K562 (cell line): Measurements from ENCODE around the gene TMEM132C. TPM values are rescaled to one million over a fixed set of nuclear protein-coding genes. Genes with fewer than 3 reads are reported as not detected.

Experiments used
- ATAC-seq: fragments of 200-7000 bp; cut with Tn5 transposase; 3 replicates; pipeline ENCODE4 v1.9.1; 2020; ENCODE audit warnings: moderate library complexity
- BruUV-seq: library from RNA; stranded (reverse); fragments of 400-500 nt; replicated peaks from 2 replicates; lab custom pipeline; 2021; lab: Mats Ljungman, UMichigan
- CTCF ChIA-PET: fragments of 300-600 bp; formaldehyde crosslinking; extraction: SDS; loops from one replicate; lab custom pipeline; 2021; ENCODE audit warnings: low intra/inter-chr PET ratio; lab: Yijun Ruan, JAX
- POLR2A ChIA-PET: fragments of 300-600, 350-650 bp; sonication (Branson Sonifier 250); formaldehyde crosslinking; extraction: SDS; loops from one replicate; lab custom pipeline; 2021; ENCODE audit warnings: antibody characterized with exemption, inconsistent platforms; lab: Yijun Ruan, JAX
- DNase-seq, 4 experiments: peaks; one replicate each; pipeline versions ENCODE4 v3.0.0 to v3.0.0-alpha.2; 2011 to 2018; ENCODE audit warnings: low spot score in 3 of 4, mixed read lengths in 3 of 4; ENCODE audit errors: extremely low read depth in 1 of 4
- FAIRE-seq: peaks from 2 replicates; lab custom pipeline; 2011; peaks lifted over from hg19 to GRCh38; lab: Jason Lieb, UNC
- H2AFZ ChIP-seq: 2 replicates; pipeline ENCODE4 v1.6.0; 2011; ENCODE audit warnings: low read depth, low read length, control low read depth, inconsistent platforms
- H3K27ac ChIP-seq: fragments of 200-600 bp; 3 replicates; pipeline ENCODE4 v1.8.0; 2011; ENCODE audit warnings: low read depth, mild to moderate bottlenecking, control low read depth, inconsistent platforms, low read length, moderate library complexity, mixed read lengths; ENCODE audit errors: extremely low read depth
- H3K27me3 ChIP-seq, 2 experiments: fragments of 300-600 bp in 1 of 2; 2 replicates in 1 of 2; 3 replicates in 1 of 2; pipeline versions ENCODE4 v1.6.0 to v1.8.0; 2011; ENCODE audit warnings: inconsistent platforms in 2 of 2, low read length in 2 of 2, mild to moderate bottlenecking in 1 of 2, mixed read lengths in 1 of 2, moderate library complexity in 1 of 2; ENCODE audit not compliant: control insufficient read depth in 2 of 2, insufficient read depth in 2 of 2
- H3K36me3 ChIP-seq: fragments of 300-600 bp; 3 replicates; pipeline ENCODE4 v1.8.0; 2011; ENCODE audit warnings: mild to moderate bottlenecking, low read length, inconsistent platforms; ENCODE audit not compliant: control insufficient read depth, insufficient read depth
- H3K4me1 ChIP-seq, 2 experiments: fragments of 200-600 bp in 1 of 2; replicated peaks in 1 of 2; 2 replicates in 1 of 2; 3 replicates in 1 of 2; pipeline versions ENCODE4 v1.5.1 to v1.8.0; 2011; ENCODE audit warnings: inconsistent platforms in 2 of 2, low read length in 2 of 2, mild to moderate bottlenecking in 1 of 2, mixed read lengths in 1 of 2, moderate library complexity in 1 of 2; ENCODE audit not compliant: control insufficient read depth in 2 of 2, insufficient read depth in 2 of 2
- H3K4me2 ChIP-seq: 2 replicates; pipeline ENCODE4 v1.6.1; 2011; ENCODE audit warnings: low read length, control low read depth, inconsistent platforms, mixed read lengths; ENCODE audit not compliant: insufficient read depth
- H3K4me3 ChIP-seq: fragments of 200-600 bp; sonication (generic), shearing (Covaris generic); 2 replicates; pipeline ENCODE4 v1.5.1; 2016; ENCODE audit warnings: control low read depth, inconsistent platforms
- H3K79me2 ChIP-seq: fragments of 200-600 bp; 3 replicates; pipeline ENCODE4 v1.8.0; 2011; ENCODE audit warnings: low read length, inconsistent platforms; ENCODE audit not compliant: control insufficient read depth, insufficient read depth
- H3K9ac ChIP-seq, 2 experiments: 2 replicates each; pipeline versions ENCODE4 v1.6.0 to v1.6.1; 2011; ENCODE audit warnings: low read depth in 2 of 2, low read length in 2 of 2, control low read depth in 1 of 2, inconsistent platforms in 1 of 2, mild to moderate bottlenecking in 1 of 2, mixed read lengths in 1 of 2; ENCODE audit not compliant: insufficient read depth in 1 of 2
- H3K9me1 ChIP-seq: one replicate; pipeline ENCODE4 v1.6.0; 2011; ENCODE audit warnings: inconsistent platforms, mild to moderate bottlenecking, low read length, moderate library complexity; ENCODE audit not compliant: control insufficient read depth, insufficient read depth
- H3K9me3 ChIP-seq: replicated peaks from 2 replicates; pipeline ENCODE4 v1.5.1; 2011; ENCODE audit warnings: low read depth, low read length, inconsistent platforms; ENCODE audit not compliant: control insufficient read depth, insufficient read depth
- H4K20me1 ChIP-seq: replicated peaks from 2 replicates; pipeline ENCODE4 v1.6.1; 2011; ENCODE audit warnings: low read length, inconsistent platforms, mixed read lengths; ENCODE audit not compliant: control insufficient read depth, insufficient read depth
- BACH1 ChIP-seq: fragments of 200-800 bp; sonication (Bioruptor generic); IDR thresholded peaks from 2 replicates; pipeline ENCODE4 v1.6.1; 2016; ENCODE audit warnings: missing genetic modification characterization, missing compliant biosample characterization
- CREB3L1 ChIP-seq: fragments of 450-650 bp; IDR thresholded peaks from 2 replicates; pipeline ENCODE4 v1.6.1; 2014; ENCODE audit warnings: low read depth, mild to moderate bottlenecking, moderate library complexity, borderline replicate concordance
- HNRNPH1 ChIP-seq: fragments of 200-400 bp; formaldehyde crosslinking; optimal IDR thresholded peaks from 2 replicates; pipeline ENCODE3; 2017; ENCODE audit warnings: low read depth, mild to moderate bottlenecking, low read length, moderate library complexity
- PHB2 ChIP-seq: fragments of 450-650 bp; IDR thresholded peaks from 2 replicates; pipeline ENCODE4 v1.6.1; 2017; ENCODE audit warnings: low read depth
- RNF219 ChIP-seq: fragments of 250-450 bp; sonication (Bioruptor Pico); IDR thresholded peaks from 2 replicates; pipeline ENCODE4 v1.5.0; 2022; ENCODE audit warnings: mild to moderate bottlenecking
- USF2 ChIP-seq: sonication (generic); formaldehyde crosslinking; IDR thresholded peaks from 2 replicates; pipeline ENCODE4 v1.5.0; 2020; ENCODE audit warnings: missing genetic modification reagents
- YY1 ChIP-seq, 3 experiments: IDR thresholded peaks; 2 replicates each; pipeline ENCODE4 v1.6.1; 2011; ENCODE audit warnings: low read length in 2 of 3, mild to moderate bottlenecking in 2 of 3, moderate library complexity in 2 of 3, borderline replicate concordance in 1 of 3, control low read depth in 1 of 3, low read depth in 1 of 3; ENCODE audit not compliant: insufficient read depth in 3 of 3, insufficient replicate concordance in 2 of 3, control insufficient read depth in 1 of 3, insufficient read length in 1 of 3; ENCODE audit errors: extremely low read depth in 1 of 3
- ZNF175 ChIP-seq: fragments of 200-800 bp; sonication (Bioruptor generic); IDR thresholded peaks from 2 replicates; pipeline ENCODE4 v1.6.1; 2016; ENCODE audit warnings: low read depth, mild to moderate bottlenecking, missing genetic modification characterization, missing compliant biosample characterization
- WGBS: fragments of 100-300 bp; shearing (Covaris generic); methylation state at CpG from one replicate; pipeline ENCODE4 v1.1.6; 2016; ENCODE audit warnings: low coverage, mixed read lengths; ENCODE audit not compliant: insufficient coverage; ENCODE audit errors: missing lambda C conversion rate; 5-methylcytosine and 5-hydroxymethylcytosine counted together
- in situ Hi-C: fragments of 300-500 bp; cut with MboI; formaldehyde crosslinking; loops from 4 replicates; pipeline ENCODE4 v1.15.0; 2018; ENCODE audit warnings: inconsistent platforms, mixed read lengths
- intact Hi-C: fragments of 100-400 bp; cut with micrococcal nuclease; formaldehyde crosslinking; loops from 2 replicates; pipeline ENCODE4 v1.14.2; 2022
- polyA plus RNA-seq, 8 experiments: library from polyadenylated mRNA; depleted of rRNA in 4 of 8; stranded (reverse) in 5 of 8; unstranded in 3 of 8; fragments of >200 nt; fragmentation: Nextera tagmentation in 2 of 8; fragmentation: Illumina TruSeq in 1 of 8; extraction: Ambion mirVana in 2 of 8; extraction: Trizol in 1 of 8; gene quantifications; 2 replicates each; pipeline versions ENCODE4 v1.2.1 to v1.2.3, GENCODE V29; 2011 to 2014; ENCODE audit warnings: inconsistent platforms in 1 of 8, missing spikeins in 1 of 8
- total RNA-seq, 7 experiments: library from RNA; depleted of rRNA in 6 of 7; stranded (reverse); fragments of >200 nt in 6 of 7; fragmentation: Illumina TruSeq in 2 of 7; extraction: Trizol in 2 of 7; gene quantifications; 2 replicates each; pipeline versions ENCODE4 v1.2.1 to v1.2.3, GENCODE V29; 2011 to 2021; ENCODE audit warnings: low replicate concordance in 1 of 7

The TMEM132C gene
- total and polyA plus RNA-seq, 9 of the 15 experiments (the other 6 are each of a cell fraction or from before 2014, with no cell fraction given): not detected

- intact Hi-C loops (no loop called here), in situ Hi-C loops (no loop called here)
- 0% methylated on average over 3 of the region's 3 CpGs for WGBS
- Histone ChIP-seq H3K9me1 (no peaks in the 10 kb centered on the region), H2AFZ (no peak overlapping the region), H3K27me3 (peaks cover 0 to 9% of the 10 kb centered on the region in 2 experiments; a peak in 1 of 5 replicates), H3K4me3 (no peak overlapping the region), H3K36me3 (no peaks in the 10 kb centered on the region), H3K9ac (no peak overlapping the region), H4K20me1 (no peaks in the 10 kb centered on the region; the same call in 1 of the 2 replicates), H3K4me2 (no peak overlapping the region), H3K79me2 (no peaks in the 10 kb centered on the region), H3K4me1 (no peaks in the 10 kb centered on the region), H3K9me3 (no peaks in the 10 kb centered on the region), H3K27ac (no peak overlapping the region)
- ChIA-PET POLR2A (no interaction called here), CTCF (no interaction called here)
- BruUV-seq: no TSS peak
- DNase-seq: no peak
- FAIRE-seq: no peak
- no peak for ATAC-seq
- TF ChIP-seq CREB3L1 (no peak), HNRNPH1 (no peak), PHB2 (no peak), USF2 (CRISPR knock-in tag) (no peak), RNF219 (no peak), BACH1 (tag) (no peak), YY1 (IDR thresholded peaks at IDR 0.05; ENCODE audit: borderline replicate concordance in 1 of 3, control insufficient read depth in 1 of 3, extremely low read depth in 1 of 3, insufficient read depth in 3 of 3, insufficient read length in 1 of 3, insufficient replicate concordance in 2 of 3, low read depth in 1 of 3, low read length in 2 of 3) (no peak), ZNF175 (CRISPR knock-in tag) (no peak)
Observed at GRCh38 chr12:128661226-128661569, 394.2 kb downstream of the TMEM132C start.
